Activated T-cell treated with anti-CD3 and anti-CD28 coated beads for 4 hours (primary cell): ENCODE results near the gene EME1.
"Not testable (repeated sequence)": the region's sequence is repeated elsewhere in the genome, so short reads cannot be mapped to it uniquely, and the experiment has no call there.

Experiments used
- DNase-seq: peaks from one replicate; pipeline ENCODE4 v3.0.0-alpha.2; 2020

The EME1 gene

GRCh38 chr17:50372758-50373556, at the start of gene EME1, which contains the start of gene MRPL27:
EME1 (plus strand) TSS chr17:50373229; CDS start chr17:50375209, 1,980 bp downstream.
MRPL27 (minus strand) TSS chr17:50373184; CDS start chr17:50373170, 14 bp downstream.
- DNase-seq, result peak; percentile 83

DNA sequence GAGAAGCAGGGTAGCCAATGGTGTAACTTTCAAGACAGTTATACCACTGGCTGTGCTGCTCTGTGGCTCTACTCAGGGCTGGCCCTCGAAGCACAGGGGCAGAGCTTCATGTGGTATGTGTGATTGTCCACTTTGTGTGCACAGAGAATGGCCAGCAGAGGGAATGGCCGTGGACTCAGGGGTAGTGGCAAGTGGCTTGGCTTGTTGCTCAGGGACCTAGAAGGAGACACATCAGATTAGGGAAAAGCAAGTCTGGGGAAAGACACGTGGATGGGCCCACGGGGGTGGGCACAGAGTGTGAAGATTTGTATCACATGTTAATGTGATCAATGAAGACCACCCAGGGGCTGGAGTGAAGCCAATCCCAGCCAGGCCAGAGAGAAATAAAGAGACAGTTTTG, 47.1 kb upstream of the EME1 start:
- DNase-seq, result no peak

DNA sequence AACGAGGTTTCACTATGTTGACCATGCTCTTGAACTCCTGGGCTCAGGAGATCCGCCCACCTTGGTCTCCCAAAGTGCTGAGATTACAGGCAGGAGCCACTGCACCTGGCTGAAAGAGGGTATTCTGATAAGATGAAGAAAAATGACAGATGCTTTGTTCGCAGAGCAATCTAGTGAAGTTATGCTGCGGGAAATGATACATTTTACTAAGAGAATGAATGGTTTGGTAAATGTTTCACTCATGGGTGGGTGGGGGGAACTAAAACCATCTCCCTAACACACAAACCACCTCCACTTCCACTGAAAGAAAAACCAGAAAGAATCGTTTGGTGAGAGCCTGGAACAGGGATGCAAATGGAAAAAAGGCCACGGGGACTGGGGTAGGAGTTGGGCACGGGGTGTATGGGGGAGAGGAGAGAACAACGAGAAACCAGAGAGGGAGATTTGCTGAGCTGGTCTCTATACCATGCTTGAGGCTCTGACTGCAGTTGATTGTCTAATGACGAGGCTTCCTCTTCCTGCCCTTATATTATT, 46.1 kb upstream of the EME1 start:
- no peak for DNase-seq

GRCh38 chr17:50328363-50329325, 44.4 kb upstream of the EME1 start:
- no peak for DNase-seq

DNA sequence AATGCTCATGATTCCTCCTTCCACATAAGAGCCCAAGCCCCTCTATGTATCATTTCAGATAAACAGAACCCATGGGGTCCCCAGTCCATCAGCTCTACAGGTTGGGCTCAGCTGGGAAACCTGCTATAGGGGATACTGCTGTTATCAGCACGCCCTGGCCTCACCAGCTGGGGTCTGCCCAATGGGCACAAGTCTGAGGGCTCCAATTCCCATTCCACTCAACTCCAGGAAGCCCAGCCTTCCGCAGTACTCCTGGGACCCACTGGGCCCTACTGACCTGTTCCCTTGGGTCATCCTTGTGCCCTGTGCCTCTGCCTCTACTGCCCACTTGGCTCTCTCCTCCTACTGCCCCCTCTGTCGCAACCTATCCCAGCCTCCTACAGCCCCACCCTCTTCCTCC, 43.3 kb upstream of the EME1 start:
- no peak for DNase-seq

DNA sequence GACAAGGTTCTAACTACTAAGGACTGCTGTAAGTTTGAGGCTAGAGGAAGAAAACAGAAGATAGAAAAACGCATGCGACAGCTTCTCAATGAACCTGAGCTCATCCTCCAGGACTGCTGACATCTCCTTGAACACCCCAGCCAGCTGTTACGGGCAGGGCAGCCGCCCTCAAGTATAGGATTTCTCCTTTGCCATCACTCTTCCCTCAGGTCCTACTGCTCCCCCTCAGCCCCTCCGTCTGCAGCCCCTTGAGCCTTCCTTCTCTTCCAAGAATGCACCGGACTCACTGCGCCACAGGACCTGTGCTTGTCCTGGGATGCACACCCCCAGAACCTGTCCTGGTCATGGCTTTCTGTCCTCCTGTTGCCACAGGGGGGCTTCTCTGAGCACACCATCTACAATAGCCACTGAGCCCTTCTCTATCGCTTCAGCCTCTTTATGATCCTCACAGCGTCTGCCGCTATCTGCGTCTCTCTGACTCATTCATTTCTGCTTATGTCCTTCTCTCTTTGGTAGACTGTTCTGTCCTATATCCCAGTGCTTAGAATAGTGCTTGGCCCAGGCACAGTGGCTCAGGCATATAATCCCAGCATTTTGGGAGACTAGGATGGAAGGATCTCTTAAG, 42.8 kb upstream of the EME1 start:
- no peak for DNase-seq

GRCh38 chr17:50331085-50331791, 41.8 kb upstream of the EME1 start:
- no peak for DNase-seq

GRCh38 chr17:50332196-50332595, 40.8 kb upstream of the EME1 start:
- DNase-seq, result no peak

DNA sequence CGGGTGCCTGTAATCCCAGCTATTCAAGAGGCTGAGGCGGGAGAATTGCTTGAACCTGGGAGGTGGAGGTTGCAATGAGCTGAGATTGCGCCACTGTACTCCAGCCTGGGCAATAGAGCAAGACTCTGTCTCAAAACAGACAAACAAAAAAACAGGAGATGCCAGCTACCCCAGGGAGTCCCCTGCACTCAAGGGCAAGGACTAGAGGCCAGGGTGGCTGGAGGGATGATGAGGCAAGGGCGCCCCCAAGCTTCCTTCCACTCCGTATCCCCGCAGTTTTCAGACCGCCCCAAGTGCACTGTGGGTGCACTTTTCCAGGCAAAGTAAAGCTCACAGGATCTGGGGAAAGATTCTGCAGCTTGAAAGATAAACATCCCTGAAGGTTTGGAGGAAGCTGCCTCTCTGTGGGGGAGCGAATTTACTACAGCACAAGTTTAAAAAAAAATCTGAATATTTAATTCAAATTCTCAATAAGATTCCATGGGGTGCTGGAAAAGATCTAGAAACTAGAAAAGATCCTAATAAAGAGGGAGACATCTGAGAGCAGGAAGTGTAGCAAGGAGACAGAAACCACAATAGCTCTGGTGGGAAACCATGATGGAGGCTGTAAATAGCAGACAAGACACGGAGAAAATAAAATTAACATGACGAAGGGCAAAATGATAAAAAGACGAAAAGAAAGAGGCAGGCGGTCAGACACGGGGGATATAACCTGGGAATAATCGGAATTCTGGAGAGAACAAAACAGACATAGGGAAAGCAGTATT, 39.6 kb upstream of the EME1 start:
- not testable (repeated sequence) for DNase-seq

DNA sequence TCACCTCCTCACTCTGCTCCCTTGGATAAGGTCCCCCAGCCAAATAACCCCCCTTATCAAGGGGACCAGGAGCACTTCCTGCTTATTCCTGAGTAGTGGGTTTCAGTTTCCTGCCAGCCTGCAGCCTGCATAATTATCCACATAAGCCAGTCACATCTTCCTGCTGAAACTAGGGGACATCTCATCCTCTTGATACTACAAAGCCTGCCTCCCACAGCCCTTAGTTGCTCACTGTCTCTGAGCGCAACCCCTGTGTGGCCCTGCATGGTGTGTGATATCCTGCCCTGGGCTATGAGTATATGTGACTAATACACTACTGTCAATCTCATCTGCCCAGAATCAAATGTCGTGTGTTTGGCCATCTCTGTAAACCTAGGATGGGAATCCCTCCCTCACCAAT, 35.1 kb upstream of the EME1 start:
- no peak for DNase-seq

DNA sequence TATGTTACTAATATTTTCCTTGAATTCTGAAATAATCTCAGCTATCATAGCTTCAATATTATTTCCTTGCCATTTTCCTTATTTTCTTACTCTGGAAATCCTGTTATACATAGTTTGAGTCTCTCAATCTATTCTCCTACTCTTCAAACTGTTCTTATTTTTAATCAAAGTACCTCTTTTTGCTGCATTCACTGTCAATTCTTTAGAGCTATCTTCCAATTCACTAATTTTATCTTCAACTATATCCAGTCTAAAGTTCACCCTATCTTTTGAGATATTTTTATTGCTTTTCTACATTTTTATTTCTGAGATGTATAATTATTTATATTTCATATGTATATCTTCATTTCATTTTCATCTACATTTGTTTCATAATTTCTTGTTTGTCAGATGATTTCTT, 34.4 kb upstream of the EME1 start:
- no peak for DNase-seq

GRCh38 chr17:50339381-50339780, 33.6 kb upstream of the EME1 start:
- no peak for DNase-seq

- DNase-seq, result no peak
Measured at GRCh38 chr17:50344731-50345365, 28.2 kb upstream of the EME1 start.

GRCh38 chr17:50345432-50346312, 27.4 kb upstream of the EME1 start, which contains the start of gene XYLT2:
XYLT2 (plus strand) TSS chr17:50346126; CDS start chr17:50346141, 15 bp downstream.
- peak; percentile 89 for DNase-seq

DNA sequence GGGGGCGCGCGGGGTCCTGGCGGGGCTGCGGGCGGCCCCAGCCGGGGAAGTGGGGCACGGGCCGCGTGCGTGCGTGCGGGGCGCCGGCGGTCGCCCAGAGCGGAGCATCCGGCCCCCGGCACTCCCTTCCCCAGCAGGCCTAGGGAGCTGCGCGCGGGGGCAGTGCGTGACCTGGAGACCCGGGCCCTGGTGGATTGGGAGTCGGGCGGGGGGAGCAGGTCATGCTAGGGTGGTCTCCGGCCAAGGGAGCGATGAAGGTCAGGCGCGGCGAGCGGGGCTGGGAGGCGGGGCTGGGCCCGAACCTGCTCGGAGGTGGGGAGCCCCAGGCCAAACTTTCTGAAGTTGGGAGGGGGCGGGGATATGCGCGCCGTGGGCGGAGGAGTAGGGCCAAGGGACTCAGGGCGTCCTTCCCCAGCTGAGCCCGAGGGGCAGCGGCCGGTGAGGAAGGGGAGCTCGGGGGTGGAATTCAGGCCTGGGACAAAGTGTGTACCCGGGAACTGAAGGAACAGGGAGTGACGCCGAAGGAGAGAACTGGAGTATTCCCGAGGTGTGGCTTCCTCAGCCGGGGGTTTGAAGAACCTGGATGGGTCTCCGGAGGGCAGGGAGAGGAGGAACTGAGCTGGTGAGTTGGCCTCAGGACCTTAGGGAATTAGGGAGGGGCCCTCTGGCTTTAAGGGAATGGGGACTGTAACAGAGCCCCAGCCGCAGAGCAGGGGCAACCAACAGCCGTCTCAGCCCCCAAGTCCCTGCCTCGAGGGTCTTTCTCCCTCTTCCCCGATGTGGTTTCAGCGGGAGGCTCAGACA, 26.5 kb upstream of the EME1 start:
- DNase-seq, result peak; percentile 23

DNA sequence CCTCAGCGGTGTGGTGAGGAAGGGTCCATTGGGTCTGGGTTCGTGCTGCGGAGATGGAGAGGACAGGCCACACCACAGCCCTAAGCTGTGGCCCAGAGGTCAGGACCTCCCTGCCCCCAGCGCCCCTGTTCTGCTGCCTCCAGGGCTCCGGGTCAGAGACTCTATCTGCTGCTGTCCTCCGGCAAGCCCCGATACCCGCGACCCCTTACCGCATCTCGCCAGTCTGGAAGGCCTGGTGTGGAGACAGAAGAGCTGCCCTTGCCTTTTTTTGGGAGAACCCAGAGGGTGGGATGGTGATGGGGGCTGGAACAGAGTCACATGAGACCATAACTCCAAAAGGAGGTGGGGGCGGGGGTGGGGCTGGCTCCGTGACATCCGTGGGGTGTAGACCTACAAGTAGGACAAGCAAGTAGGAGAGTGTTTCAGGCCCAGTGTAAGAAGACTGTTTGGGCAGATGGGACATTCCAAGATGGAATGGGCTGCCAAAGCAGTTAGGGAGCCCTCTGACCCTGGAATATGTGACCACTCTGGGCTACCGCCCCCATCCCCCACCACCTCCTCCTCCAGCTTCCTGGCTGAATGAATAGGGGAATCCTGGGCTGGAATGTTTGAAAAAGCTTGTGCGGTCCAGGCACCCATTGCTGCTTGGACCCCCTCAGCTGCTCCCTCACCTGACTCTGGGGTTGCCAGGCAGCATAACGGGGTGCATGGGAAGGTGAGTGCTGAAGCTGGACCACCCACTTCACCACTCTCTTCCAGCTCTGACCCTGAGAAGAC, 25.7 kb upstream of the EME1 start:
- no peak for DNase-seq

- no peak for DNase-seq
Measured at GRCh38 chr17:50347894-50348291, 25.1 kb upstream of the EME1 start.
